ENCODE measurements around the gene PLAAT2.

PLAAT2 gene

GRCh38 chr11:63503492-63503891, 59.7 kb downstream of the PLAAT2 start:
- no peak for ATAC-seq (ENCODE audit: insufficient read depth, low read depth)
- DNase-seq, result no peak
- Histone ChIP-seq H3K27me3 (ENCODE audit: insufficient read depth, low read length, poor library complexity) (no peaks in the 10 kb centered on the region), H3K79me2 (ENCODE audit: insufficient read depth, low read length) (no peaks in the 10 kb centered on the region), H3K9ac (ENCODE audit: low read depth, low read length) (no peak overlapping the region), H3K36me3 (ENCODE audit: insufficient read depth, low read length) (no peaks in the 10 kb centered on the region), H3K27ac (ENCODE audit: low read length) (no peak overlapping the region), H3K4me1 (ENCODE audit: insufficient read depth, low read length) (no peaks in the 10 kb centered on the region), H3K4me3 (ENCODE audit: low read depth in 1 of 2, low read length in 2 of 2) (no peak overlapping the region), H3K4me2 (ENCODE audit: insufficient read depth, low read length) (no peak overlapping the region), H2AFZ (ENCODE audit: low read depth, low read length) (no peak overlapping the region), H3K9me3 (ENCODE audit: insufficient read depth, low read length, severe bottlenecking) (peaks cover 2% of the 10 kb centered on the region), H4K20me1 (ENCODE audit: insufficient read depth, low read length) (no peaks in the 10 kb centered on the region)
- no peak for TF ChIP-seq EZH2 (IDR thresholded peaks at IDR 0.05; ENCODE audit: borderline replicate concordance, low read depth, low read length, severe bottlenecking)

Data from DND-41 (cell line).